Measurements from ENCODE around the gene ORC3.
"Not testable (repeated sequence)": the region's sequence is repeated elsewhere in the genome, so short reads cannot be mapped to it uniquely, and the experiment has no call there.

Gene ORC3

GRCh38 chr6:87600576-87600975 is 10.6 kb downstream of the ORC3 start:
- no peak for DNase-seq (ENCODE audit: low spot score)

- no peak for DNase-seq (ENCODE audit: low spot score)
Measured at GRCh38 chr6:87606199-87606598, 16.3 kb downstream of the ORC3 start.

GRCh38 chr6:87608802-87609201 is 18.9 kb downstream of the ORC3 start:
- no peak for DNase-seq (ENCODE audit: low spot score)

GRCh38 chr6:87613018-87613417 is 23.1 kb downstream of the ORC3 start:
- not testable (repeated sequence) for DNase-seq (ENCODE audit: low spot score)

- no peak for DNase-seq (ENCODE audit: low spot score)
Measured at GRCh38 chr6:87617405-87617804, 27.5 kb downstream of the ORC3 start.

GRCh38 chr6:87618531-87618930 is 28.6 kb downstream of the ORC3 start:
- DNase-seq (ENCODE audit: low spot score), result no peak

- no peak for DNase-seq (ENCODE audit: low spot score)
Measured at GRCh38 chr6:87623248-87623647, 33.3 kb downstream of the ORC3 start.

GRCh38 chr6:87628424-87628823 is 38.5 kb downstream of the ORC3 start:
- no peak for DNase-seq (ENCODE audit: low spot score)

- DNase-seq (ENCODE audit: low spot score), result no peak
Measured at GRCh38 chr6:87628881-87629280, 38.9 kb downstream of the ORC3 start.

GRCh38 chr6:87630746-87631145 is 40.8 kb downstream of the ORC3 start:
- DNase-seq (ENCODE audit: low spot score), result no peak

- DNase-seq (ENCODE audit: low spot score), result no peak
Measured at GRCh38 chr6:87633851-87634250, 43.9 kb downstream of the ORC3 start.

GRCh38 chr6:87636315-87636714 is 46.4 kb downstream of the ORC3 start:
- DNase-seq (ENCODE audit: low spot score), result no peak

- DNase-seq (ENCODE audit: low spot score), result no peak
Measured at GRCh38 chr6:87637106-87637505, 47.2 kb downstream of the ORC3 start.

GRCh38 chr6:87639373-87639772 is 49.4 kb downstream of the ORC3 start:
- DNase-seq (ENCODE audit: low spot score), result no peak

GRCh38 chr6:87641065-87641692 is 51.2 kb downstream of the ORC3 start:
- no peak for DNase-seq (ENCODE audit: low spot score)

- DNase-seq (ENCODE audit: low spot score), result no peak
Measured at GRCh38 chr6:87645080-87645479, 55.1 kb downstream of the ORC3 start.

- DNase-seq (ENCODE audit: low spot score), result no peak
Measured at GRCh38 chr6:87653074-87653962, 63.4 kb downstream of the ORC3 start.

GRCh38 chr6:87654122-87654521 is 64.2 kb downstream of the ORC3 start:
- no peak for DNase-seq (ENCODE audit: low spot score)

GRCh38 chr6:87654875-87655454 is 65.0 kb downstream of the ORC3 start:
- no peak for DNase-seq (ENCODE audit: low spot score)

GRCh38 chr6:87655824-87656223 is 65.9 kb downstream of the ORC3 start:
- DNase-seq (ENCODE audit: low spot score), result no peak

- DNase-seq (ENCODE audit: low spot score), result peak; percentile 1
Measured at GRCh38 chr6:87656857-87657256, 66.9 kb downstream of the ORC3 start.

- no peak for DNase-seq (ENCODE audit: low spot score)
Measured at GRCh38 chr6:87658516-87658915, 68.6 kb downstream of the ORC3 start.

- DNase-seq (ENCODE audit: low spot score), result no peak
Measured at GRCh38 chr6:87660226-87660911, 70.4 kb downstream of the ORC3 start.
